Mesenchymal stem cell (in vitro differentiated cells and primary cell): ENCODE results near the gene ITGB2.

Source experiments
- DNase-seq: peaks from one replicate; pipeline ENCODE4 v3.0.0-alpha.2; 2013
- H2AFZ ChIP-seq: one replicate; pipeline ENCODE4 v1.6.1; 2013; ENCODE audit warnings: low read depth, mild to moderate bottlenecking, control low read depth, inconsistent platforms, low read length, moderate library complexity
- H2AK5ac ChIP-seq: 2 replicates; pipeline ENCODE4 v1.6.1; 2013; ENCODE audit warnings: low read length, moderate library complexity, mild to moderate bottlenecking, inconsistent platforms; ENCODE audit not compliant: severe bottlenecking
- H2BK120ac ChIP-seq: one replicate; pipeline ENCODE4 v1.6.1; 2013; ENCODE audit warnings: low read depth, mild to moderate bottlenecking, inconsistent platforms, low read length, moderate library complexity
- H2BK12ac ChIP-seq, 2 experiments: one replicate each; pipeline ENCODE4 v1.6.1; 2013; ENCODE audit warnings: inconsistent platforms in 2 of 2, low read length in 2 of 2, mild to moderate bottlenecking in 2 of 2, moderate library complexity in 2 of 2, control low read depth in 1 of 2
- H2BK15ac ChIP-seq: one replicate; pipeline ENCODE4 v1.6.1; 2013; ENCODE audit warnings: mild to moderate bottlenecking, low read depth, inconsistent platforms; ENCODE audit not compliant: poor library complexity, severe bottlenecking
- H2BK5ac ChIP-seq: 2 replicates; pipeline ENCODE4 v1.6.1; 2013; ENCODE audit warnings: low read depth, mild to moderate bottlenecking, low read length, control low read depth, inconsistent platforms; ENCODE audit not compliant: poor library complexity, severe bottlenecking
- H3K14ac ChIP-seq, 2 experiments: one replicate each; pipeline ENCODE4 v1.6.1; 2013; ENCODE audit warnings: inconsistent platforms in 2 of 2, low read length in 2 of 2, control low read depth in 1 of 2, mild to moderate bottlenecking in 1 of 2, moderate library complexity in 1 of 2
- H3K18ac ChIP-seq, 2 experiments: one replicate each; pipeline ENCODE4 v1.6.1; 2013; ENCODE audit warnings: inconsistent platforms in 2 of 2, low read length in 2 of 2, control low read depth in 1 of 2, low read depth in 1 of 2, mild to moderate bottlenecking in 1 of 2
- H3K23ac ChIP-seq, 2 experiments: one replicate each; pipeline ENCODE4 v1.6.1; 2013; ENCODE audit warnings: inconsistent platforms in 2 of 2, low read length in 2 of 2, mild to moderate bottlenecking in 2 of 2, moderate library complexity in 2 of 2, control low read depth in 1 of 2
- H3K27ac ChIP-seq: 2 replicates; pipeline ENCODE4 v1.5.1; 2013; ENCODE audit warnings: mild to moderate bottlenecking, moderate library complexity, low read length, control low read depth, inconsistent platforms; ENCODE audit not compliant: poor library complexity, severe bottlenecking
- H3K27me3 ChIP-seq, 2 experiments: 2 replicates each; pipeline versions ENCODE4 v1.6.1 to v1.7.0; 2013; ENCODE audit warnings: low read length in 2 of 2, mild to moderate bottlenecking in 2 of 2, moderate library complexity in 2 of 2, control low read depth in 1 of 2, inconsistent platforms in 1 of 2; ENCODE audit not compliant: control insufficient read depth in 1 of 2, insufficient read depth in 1 of 2
- H3K36me3 ChIP-seq, 2 experiments: 2 replicates each; pipeline versions ENCODE4 v1.6.1 to v1.7.0; 2013; ENCODE audit warnings: low read length in 2 of 2, control low read depth in 1 of 2, inconsistent platforms in 1 of 2, low read depth in 1 of 2, mild to moderate bottlenecking in 1 of 2; ENCODE audit not compliant: insufficient read depth in 2 of 2, control insufficient read depth in 1 of 2
- H3K4ac ChIP-seq, 2 experiments: one replicate each; pipeline ENCODE4 v1.6.1; 2013; ENCODE audit warnings: inconsistent platforms in 2 of 2, low read length in 2 of 2, mild to moderate bottlenecking in 2 of 2, moderate library complexity in 2 of 2, control low read depth in 1 of 2, low read depth in 1 of 2
- H3K4me1 ChIP-seq: 2 replicates; pipeline ENCODE4 v1.6.1; 2013; ENCODE audit warnings: low read depth, low read length, control low read depth; ENCODE audit not compliant: control insufficient read depth, insufficient read depth
- H3K4me2 ChIP-seq: 2 replicates; pipeline ENCODE4 v1.6.1; 2013; ENCODE audit warnings: low read length, mild to moderate bottlenecking, inconsistent platforms; ENCODE audit not compliant: poor library complexity, severe bottlenecking
- H3K4me3 ChIP-seq, 2 experiments: 2 replicates each; pipeline versions ENCODE4 v1.5.1 to v1.7.0; 2013; ENCODE audit warnings: low read length in 2 of 2, mild to moderate bottlenecking in 2 of 2, control low read depth in 1 of 2, low read depth in 1 of 2; ENCODE audit not compliant: insufficient read depth in 1 of 2
- H3K79me1 ChIP-seq: replicated peaks from 2 replicates; pipeline ENCODE4 v1.6.1; 2013; ENCODE audit warnings: mild to moderate bottlenecking, control low read depth, low read length, inconsistent platforms; ENCODE audit not compliant: poor library complexity, severe bottlenecking
- H3K9ac ChIP-seq: 2 replicates; pipeline ENCODE4 v1.7.0; 2013; ENCODE audit warnings: mild to moderate bottlenecking, low read length, moderate library complexity
- H3K9me3 ChIP-seq: 2 replicates; pipeline ENCODE4 v1.7.0; 2013; ENCODE audit warnings: mild to moderate bottlenecking, low read length; ENCODE audit not compliant: control insufficient read depth
- H4K8ac ChIP-seq: one replicate; pipeline ENCODE4 v1.6.1; 2013; ENCODE audit warnings: inconsistent platforms, mild to moderate bottlenecking, low read length, moderate library complexity
- H4K91ac ChIP-seq: one replicate; pipeline ENCODE4 v1.6.1; 2013; ENCODE audit warnings: mild to moderate bottlenecking, low read length, inconsistent platforms
- WGBS: methylation state at CpG from one replicate; pipeline ENCODE4 v1.1.7; 2013; ENCODE audit warnings: mixed read lengths; 5-methylcytosine and 5-hydroxymethylcytosine counted together

The ITGB2 gene

DNA sequence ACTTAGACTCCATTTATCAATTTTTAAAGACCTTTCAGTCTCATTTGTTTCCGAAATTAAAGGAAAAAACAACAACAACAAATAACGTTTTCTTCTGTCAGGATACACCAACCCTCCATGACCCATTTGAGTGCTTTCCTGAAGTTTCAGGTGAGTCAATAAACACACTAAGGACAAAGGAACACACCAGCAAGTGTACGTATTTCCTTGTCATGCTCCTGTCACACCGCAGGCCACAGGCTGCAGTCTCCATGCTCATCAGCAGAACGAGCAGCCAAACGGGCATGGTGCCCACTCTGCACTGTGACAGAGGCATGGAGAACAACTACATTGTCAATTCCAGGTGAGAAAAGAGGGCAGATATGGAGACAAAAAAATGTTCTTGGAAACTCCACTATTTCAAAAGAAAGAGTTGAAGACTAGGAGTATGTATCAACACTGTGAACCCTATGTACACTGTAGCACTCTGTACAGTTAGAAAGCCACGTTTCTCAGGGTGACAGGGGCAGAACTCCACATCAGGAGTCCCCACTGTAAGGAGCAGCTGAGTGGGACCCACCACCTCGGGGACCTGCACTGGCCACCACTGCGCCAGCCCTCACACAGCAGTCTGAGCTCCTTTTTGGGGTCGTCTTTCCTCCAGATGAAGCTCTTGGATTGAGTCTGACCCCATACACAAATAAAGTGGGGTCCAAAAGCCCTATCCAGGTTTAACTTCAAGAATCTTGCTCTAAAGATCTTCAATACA, 49.8 kb downstream of the ITGB2 start:
- peaks cover 48% of the 10 kb centered on the region for H3K4me1 ChIP-seq
- H3K23ac ChIP-seq: peak overlapping the region in 1 of 2 experiments; percentile 67
- no peak overlapping the region for H4K8ac ChIP-seq
- H2AFZ ChIP-seq: no peak overlapping the region
- H2BK5ac ChIP-seq: no peak overlapping the region
- no peak overlapping the region for H2BK120ac ChIP-seq
- H3K4ac ChIP-seq: peak overlapping the region; percentile 9 to 86
- peak; percentile 64 for DNase-seq
- 54% methylated on average over 10 of the region's 10 CpGs for WGBS
- peak overlapping the region in 1 of 2 experiments; percentile 98 for H3K14ac ChIP-seq
- peak overlapping the region; percentile 81 for H2AK5ac ChIP-seq
- no peak overlapping the region for H2BK15ac ChIP-seq
- no peaks in the 10 kb centered on the region for H3K79me1 ChIP-seq
- H3K36me3 ChIP-seq: peaks cover 7 to 8% of the 10 kb centered on the region in 2 experiments
- H3K4me2 ChIP-seq: peak overlapping the region; percentile 63
- H3K9ac ChIP-seq: peak overlapping the region; percentile 91
- no peaks in the 10 kb centered on the region for H3K9me3 ChIP-seq
- H3K4me3 ChIP-seq: peak overlapping the region in 1 of 2 experiments; percentile 93
- H3K18ac ChIP-seq: peak overlapping the region; percentile 34 to 97
- peak overlapping the region; percentile 80 to 98 for H2BK12ac ChIP-seq
- peak overlapping the region; percentile 90 for H4K91ac ChIP-seq
- no peaks in the 10 kb centered on the region for H3K27me3 ChIP-seq
- H3K27ac ChIP-seq: peak overlapping the region; percentile 13

DNA sequence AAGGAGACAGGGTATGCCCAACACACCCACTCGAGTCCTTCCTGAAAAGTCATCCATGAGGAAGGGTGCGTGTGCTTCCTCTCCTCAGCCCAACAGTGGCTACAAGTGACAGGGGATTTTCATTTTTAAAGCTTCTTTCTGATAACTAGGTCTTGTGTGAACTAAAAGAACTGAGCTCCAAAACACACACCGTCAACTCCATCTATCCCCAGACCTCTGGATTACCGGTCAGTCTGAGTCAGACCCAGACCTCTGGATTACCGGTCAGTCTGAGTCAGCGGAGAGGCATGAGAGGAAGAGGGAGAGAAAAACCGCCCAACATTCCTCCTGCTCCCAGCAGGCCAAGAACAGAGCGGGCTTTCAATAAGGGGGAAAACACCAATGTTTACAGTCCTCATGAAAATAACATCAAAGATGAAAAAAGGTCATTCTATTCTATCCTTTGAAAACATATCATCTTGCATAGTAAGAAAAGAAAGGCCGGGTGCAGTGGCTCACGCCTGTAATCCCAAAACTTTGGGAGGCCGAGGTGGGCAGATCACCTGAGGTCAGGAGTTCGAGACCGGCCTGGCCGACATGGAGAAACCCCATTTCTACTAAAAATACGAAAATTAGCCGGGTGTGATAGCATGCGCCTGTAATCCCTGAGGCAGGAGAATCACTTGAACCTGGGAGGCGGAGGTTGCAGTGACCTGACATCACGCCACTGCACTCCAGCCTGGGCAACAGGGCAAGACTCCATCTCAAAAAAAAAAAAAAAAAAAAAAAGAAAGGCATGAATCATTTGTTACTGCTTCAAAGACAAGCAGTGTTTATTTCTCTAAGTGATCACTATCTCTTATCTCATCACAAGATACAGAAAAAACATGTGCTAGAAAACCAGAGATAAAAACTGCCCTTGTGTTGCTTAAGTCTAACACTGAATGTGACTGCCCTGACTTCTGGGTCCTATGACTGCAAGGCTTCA, 50.6 kb downstream of the ITGB2 start:
- no peak overlapping the region for H4K8ac ChIP-seq
- no peak overlapping the region for H3K23ac ChIP-seq
- H2BK120ac ChIP-seq: no peak overlapping the region
- peak overlapping the region in 1 of 2 experiments; percentile 93 for H3K4me3 ChIP-seq
- WGBS: 11% methylated on average over 14 of the region's 19 CpGs
- H2BK12ac ChIP-seq: no peak overlapping the region
- peaks cover 9 to 11% of the 10 kb centered on the region in 2 experiments for H3K36me3 ChIP-seq
- H3K4me2 ChIP-seq: peak overlapping the region; percentile 74
- peak overlapping the region; percentile 98 for H3K27ac ChIP-seq
- peak overlapping the region in 1 of 2 experiments; percentile 83 for H3K18ac ChIP-seq
- peak overlapping the region; percentile 87 for H2BK5ac ChIP-seq
- H2AK5ac ChIP-seq: peak overlapping the region; percentile 97
- no peak overlapping the region for H3K14ac ChIP-seq
- no peaks in the 10 kb centered on the region for H3K79me1 ChIP-seq
- peaks cover 56% of the 10 kb centered on the region for H3K4me1 ChIP-seq
- peak; percentile 97 for DNase-seq
- H3K4ac ChIP-seq: peak overlapping the region in 1 of 2 experiments; percentile 35
- no peaks in the 10 kb centered on the region for H3K9me3 ChIP-seq
- no peaks in the 10 kb centered on the region for H3K27me3 ChIP-seq
- no peak overlapping the region for H4K91ac ChIP-seq
- H2BK15ac ChIP-seq: no peak overlapping the region
- no peak overlapping the region for H2AFZ ChIP-seq
- peak overlapping the region; percentile 91 for H3K9ac ChIP-seq

DNA sequence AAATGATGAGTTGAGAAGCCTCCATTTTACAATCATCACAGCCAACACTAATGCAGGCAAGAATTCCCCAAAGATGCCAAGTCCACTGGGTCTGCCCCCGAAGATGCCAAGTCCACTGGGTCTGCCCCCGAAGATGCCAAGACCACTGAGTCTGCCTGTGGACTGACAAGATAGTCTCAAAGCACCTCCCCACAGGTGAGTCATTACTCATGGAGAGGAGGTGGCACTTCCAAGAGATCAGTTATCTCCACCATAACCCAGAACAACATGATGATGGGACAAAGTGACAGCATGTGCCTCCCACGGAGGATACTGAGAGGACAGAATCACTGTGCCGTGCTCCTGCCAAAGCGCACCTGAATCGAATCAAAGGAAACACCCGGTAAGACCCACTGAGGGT, 52.0 kb downstream of the ITGB2 start:
- no peak overlapping the region for H2AFZ ChIP-seq
- no peak for DNase-seq
- peak overlapping the region; percentile 93 for H2AK5ac ChIP-seq
- peaks cover 52% of the 10 kb centered on the region for H3K4me1 ChIP-seq
- H3K4me3 ChIP-seq: peak overlapping the region in 1 of 2 experiments; percentile 70
- peak overlapping the region; percentile 1 to 22 for H3K18ac ChIP-seq
- peak overlapping the region; percentile 17 for H2BK15ac ChIP-seq
- no peak overlapping the region for H2BK5ac ChIP-seq
- no peaks in the 10 kb centered on the region for H3K9me3 ChIP-seq
- H3K4me2 ChIP-seq: no peak overlapping the region
- peak overlapping the region; percentile 53 for H4K91ac ChIP-seq
- no peak overlapping the region for H3K4ac ChIP-seq
- H3K79me1 ChIP-seq: peaks cover 4% of the 10 kb centered on the region
- H3K27ac ChIP-seq: peak overlapping the region; percentile 14
- no peaks in the 10 kb centered on the region for H3K27me3 ChIP-seq
- no peak overlapping the region for H4K8ac ChIP-seq
- H3K23ac ChIP-seq: no peak overlapping the region
- WGBS: 98% methylated on average over 7 of the region's 7 CpGs
- no peak overlapping the region for H2BK120ac ChIP-seq
- H3K36me3 ChIP-seq: peaks cover 22 to 24% of the 10 kb centered on the region in 2 experiments
- no peak overlapping the region for H3K14ac ChIP-seq
- H2BK12ac ChIP-seq: no peak overlapping the region
- peak overlapping the region; percentile 81 for H3K9ac ChIP-seq
